PFSK-1 (cell line): ENCODE measurements around the gene ROBO2.

Experiments
- TAF1 ChIP-seq: IDR thresholded peaks from 2 replicates; pipeline ENCODE4 v1.6.1; 2012; ENCODE audit warnings: low read length, control low read depth, borderline replicate concordance; ENCODE audit not compliant: insufficient read depth
- TF ChIP-seq, protein P1 (sequence below), 2 experiments: IDR thresholded peaks; 2 replicates each; pipeline versions ENCODE4 v1.6.1 to v1.8.0; 2011 to 2012; ENCODE audit warnings: low read depth in 2 of 2, low read length in 2 of 2, control low read depth in 1 of 2, inconsistent platforms in 1 of 2, mild to moderate bottlenecking in 1 of 2, moderate library complexity in 1 of 2; ENCODE audit not compliant: insufficient read depth in 1 of 2

- TF ChIP-seq, protein P1, sequence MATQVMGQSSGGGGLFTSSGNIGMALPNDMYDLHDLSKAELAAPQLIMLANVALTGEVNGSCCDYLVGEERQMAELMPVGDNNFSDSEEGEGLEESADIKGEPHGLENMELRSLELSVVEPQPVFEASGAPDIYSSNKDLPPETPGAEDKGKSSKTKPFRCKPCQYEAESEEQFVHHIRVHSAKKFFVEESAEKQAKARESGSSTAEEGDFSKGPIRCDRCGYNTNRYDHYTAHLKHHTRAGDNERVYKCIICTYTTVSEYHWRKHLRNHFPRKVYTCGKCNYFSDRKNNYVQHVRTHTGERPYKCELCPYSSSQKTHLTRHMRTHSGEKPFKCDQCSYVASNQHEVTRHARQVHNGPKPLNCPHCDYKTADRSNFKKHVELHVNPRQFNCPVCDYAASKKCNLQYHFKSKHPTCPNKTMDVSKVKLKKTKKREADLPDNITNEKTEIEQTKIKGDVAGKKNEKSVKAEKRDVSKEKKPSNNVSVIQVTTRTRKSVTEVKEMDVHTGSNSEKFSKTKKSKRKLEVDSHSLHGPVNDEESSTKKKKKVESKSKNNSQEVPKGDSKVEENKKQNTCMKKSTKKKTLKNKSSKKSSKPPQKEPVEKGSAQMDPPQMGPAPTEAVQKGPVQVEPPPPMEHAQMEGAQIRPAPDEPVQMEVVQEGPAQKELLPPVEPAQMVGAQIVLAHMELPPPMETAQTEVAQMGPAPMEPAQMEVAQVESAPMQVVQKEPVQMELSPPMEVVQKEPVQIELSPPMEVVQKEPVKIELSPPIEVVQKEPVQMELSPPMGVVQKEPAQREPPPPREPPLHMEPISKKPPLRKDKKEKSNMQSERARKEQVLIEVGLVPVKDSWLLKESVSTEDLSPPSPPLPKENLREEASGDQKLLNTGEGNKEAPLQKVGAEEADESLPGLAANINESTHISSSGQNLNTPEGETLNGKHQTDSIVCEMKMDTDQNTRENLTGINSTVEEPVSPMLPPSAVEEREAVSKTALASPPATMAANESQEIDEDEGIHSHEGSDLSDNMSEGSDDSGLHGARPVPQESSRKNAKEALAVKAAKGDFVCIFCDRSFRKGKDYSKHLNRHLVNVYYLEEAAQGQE (IDR thresholded peaks at IDR 0.05; ENCODE audit: insufficient read depth in 1 of 2, low read depth in 2 of 2, low read length in 2 of 2): no peak
- no peak for TF ChIP-seq TAF1
Observed at GRCh38 chr3:77599948-77600347, 560.0 kb downstream of the ROBO2 start.
